Measurements from ENCODE around the gene MSANTD3. TPM values are rescaled to one million over a fixed set of nuclear protein-coding genes. Genes with fewer than 3 reads are reported as not detected.

The MSANTD3 gene
- total RNA-seq, 4 donors from 2014 or later, result 10.4 to 25.5 (median 13.6) TPM

DNA sequence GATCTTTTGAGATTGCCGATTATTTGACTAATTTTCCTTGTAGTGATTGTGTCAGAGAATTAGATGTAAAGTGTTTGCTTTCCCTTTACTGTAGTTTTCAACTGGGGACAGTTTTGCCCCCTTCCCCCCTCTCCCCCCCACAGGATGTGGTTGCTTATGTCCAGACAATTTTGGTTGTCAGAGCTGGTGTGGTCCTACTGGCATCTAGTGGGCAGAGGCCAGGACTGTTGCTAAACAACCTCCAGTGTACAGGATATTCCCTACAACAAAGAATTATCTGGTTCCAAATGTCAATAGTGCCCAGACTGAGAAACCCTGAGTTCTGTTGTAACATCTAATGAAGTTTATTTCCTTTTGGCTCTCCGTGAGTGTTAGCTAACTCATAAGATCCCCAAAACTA, 66.0 kb downstream of the MSANTD3 start:
- DNase-seq (ENCODE audit: low spot score in 2 of 2), result no peak
- Histone ChIP-seq H3K9me3 (no peaks in the 10 kb centered on the region), H3K36me3 (no peaks in the 10 kb centered on the region), H3K27ac (no peak overlapping the region), H3K4me1 (no peaks in the 10 kb centered on the region), H3K27me3 (no peaks in the 10 kb centered on the region), H3K4me3 (no peak overlapping the region)
- WGBS, 2 donors, result 86 to 88% methylated on average over 2 of the region's 2 CpGs
- no peak for TF ChIP-seq EP300 (IDR thresholded peaks at IDR 0.05)
- TF ChIP-seq, protein P1, sequence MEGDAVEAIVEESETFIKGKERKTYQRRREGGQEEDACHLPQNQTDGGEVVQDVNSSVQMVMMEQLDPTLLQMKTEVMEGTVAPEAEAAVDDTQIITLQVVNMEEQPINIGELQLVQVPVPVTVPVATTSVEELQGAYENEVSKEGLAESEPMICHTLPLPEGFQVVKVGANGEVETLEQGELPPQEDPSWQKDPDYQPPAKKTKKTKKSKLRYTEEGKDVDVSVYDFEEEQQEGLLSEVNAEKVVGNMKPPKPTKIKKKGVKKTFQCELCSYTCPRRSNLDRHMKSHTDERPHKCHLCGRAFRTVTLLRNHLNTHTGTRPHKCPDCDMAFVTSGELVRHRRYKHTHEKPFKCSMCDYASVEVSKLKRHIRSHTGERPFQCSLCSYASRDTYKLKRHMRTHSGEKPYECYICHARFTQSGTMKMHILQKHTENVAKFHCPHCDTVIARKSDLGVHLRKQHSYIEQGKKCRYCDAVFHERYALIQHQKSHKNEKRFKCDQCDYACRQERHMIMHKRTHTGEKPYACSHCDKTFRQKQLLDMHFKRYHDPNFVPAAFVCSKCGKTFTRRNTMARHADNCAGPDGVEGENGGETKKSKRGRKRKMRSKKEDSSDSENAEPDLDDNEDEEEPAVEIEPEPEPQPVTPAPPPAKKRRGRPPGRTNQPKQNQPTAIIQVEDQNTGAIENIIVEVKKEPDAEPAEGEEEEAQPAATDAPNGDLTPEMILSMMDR (IDR thresholded peaks at IDR 0.05), result no peak
- no peak for TF ChIP-seq POLR2A (IDR thresholded peaks at IDR 0.05)

DNA sequence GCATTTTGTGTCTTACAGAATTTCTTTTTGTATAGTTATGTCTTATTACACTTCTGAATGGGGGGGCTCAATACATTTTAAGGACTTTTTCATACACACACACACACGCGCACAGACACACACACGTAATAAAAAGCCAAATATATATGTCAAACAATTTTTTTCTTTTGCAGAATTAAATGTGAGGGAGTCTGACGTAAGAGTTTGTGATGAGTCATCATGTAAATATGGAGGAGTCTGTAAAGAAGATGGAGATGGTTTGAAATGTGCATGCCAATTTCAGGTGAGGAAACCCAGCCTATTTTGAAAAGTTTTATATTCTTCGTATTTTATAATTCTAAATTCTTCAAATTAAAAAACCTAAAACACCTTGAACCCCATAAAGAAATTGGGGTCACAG, 71.6 kb downstream of the MSANTD3 start:
- DNase-seq (ENCODE audit: low spot score in 2 of 2), result no peak
- TF ChIP-seq POLR2A (IDR thresholded peaks at IDR 0.05), result no peak
- no peak for TF ChIP-seq EP300 (IDR thresholded peaks at IDR 0.05)
- TF ChIP-seq, protein P1 (IDR thresholded peaks at IDR 0.05), result no peak
- Histone ChIP-seq H3K27me3 (no peaks in the 10 kb centered on the region), H3K4me1 (no peaks in the 10 kb centered on the region), H3K36me3 (no peaks in the 10 kb centered on the region), H3K9me3 (no peaks in the 10 kb centered on the region), H3K27ac (no peak overlapping the region), H3K4me3 (no peak overlapping the region)
- 84 to 85% methylated on average over 5 of the region's 5 CpGs for WGBS, 2 donors

DNA sequence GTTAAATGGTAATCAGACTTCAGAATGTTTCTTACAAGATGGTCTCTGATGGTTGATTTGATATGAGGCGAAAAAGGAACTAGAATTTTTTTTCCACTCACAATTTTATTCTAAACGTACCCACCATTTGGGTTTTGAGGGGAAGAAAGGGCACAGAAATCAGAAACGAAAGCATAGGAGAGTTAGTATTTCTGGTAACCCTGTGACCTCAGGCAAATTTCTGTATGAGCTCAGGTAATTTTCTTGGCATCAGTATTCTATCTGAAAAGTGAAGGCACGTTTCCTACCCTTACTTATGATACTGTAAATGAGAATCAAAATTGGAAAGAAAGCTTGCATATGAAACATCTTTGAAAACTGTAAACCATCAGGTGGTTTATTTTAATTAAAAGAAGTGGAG, 72.5 kb downstream of the MSANTD3 start:
- H3K4me1 ChIP-seq, result no peaks in the 10 kb centered on the region
- TF ChIP-seq, protein P1 (IDR thresholded peaks at IDR 0.05), result no peak
- TF ChIP-seq EP300 (IDR thresholded peaks at IDR 0.05) (no peak), POLR2A (IDR thresholded peaks at IDR 0.05) (no peak)
- no peaks in the 10 kb centered on the region for H3K27me3 ChIP-seq
- no peak overlapping the region for H3K4me3 ChIP-seq
- H3K9me3 ChIP-seq, result no peaks in the 10 kb centered on the region
- WGBS, 2 donors, result 86 to 93% methylated on average over 4 of the region's 4 CpGs
- no peak for DNase-seq (ENCODE audit: low spot score in 2 of 2)
- H3K27ac ChIP-seq, result no peak overlapping the region
- no peaks in the 10 kb centered on the region for H3K36me3 ChIP-seq

DNA sequence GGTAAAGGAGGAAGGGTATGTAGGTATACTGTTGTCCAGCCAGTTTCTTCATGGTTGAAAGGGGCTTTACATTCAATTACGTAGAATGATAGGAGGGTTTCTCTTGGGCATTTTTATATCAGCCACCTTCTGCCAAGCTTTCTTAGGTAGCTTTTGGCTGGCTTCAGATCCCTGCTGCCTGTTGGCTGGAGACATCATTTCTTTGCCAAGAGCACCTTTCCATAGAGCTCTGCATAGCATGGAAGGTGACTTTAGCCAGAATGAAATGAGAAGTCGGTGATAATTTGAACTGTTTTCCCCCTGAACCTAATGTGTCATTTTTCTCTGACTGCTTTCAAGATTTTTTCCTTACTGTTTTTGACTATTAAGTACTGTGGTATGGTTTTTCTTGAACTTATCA, 72.9 kb downstream of the MSANTD3 start:
- TF ChIP-seq, protein P1 (IDR thresholded peaks at IDR 0.05), result no peak
- TF ChIP-seq EP300 (IDR thresholded peaks at IDR 0.05), result no peak
- TF ChIP-seq POLR2A (IDR thresholded peaks at IDR 0.05), result no peak
- DNase-seq (ENCODE audit: low spot score in 2 of 2), result no peak
- no peaks in the 10 kb centered on the region for H3K27me3 ChIP-seq
- no peak overlapping the region for H3K4me3 ChIP-seq
- H3K27ac ChIP-seq, result no peak overlapping the region
- no peaks in the 10 kb centered on the region for H3K9me3 ChIP-seq
- 91 to 97% methylated on average over 2 of the region's 2 CpGs for WGBS, 2 donors
- H3K4me1 ChIP-seq, result no peaks in the 10 kb centered on the region
- no peaks in the 10 kb centered on the region for H3K36me3 ChIP-seq

Other genes starting within 250 kb of the MSANTD3 start
- 10 to 100 TPM; 11.8 to 16.7 (median 14.8) TPM for gene TEX10, start 74.2 kb upstream of the MSANTD3 start, total RNA-seq
- 1 to 10 TPM in 1 of 4 donors, under 1 TPM in 1, not detected in 2; 0.42 to 1.6 TPM for gene TMEFF1, start 46.0 kb downstream of the MSANTD3 start, total RNA-seq
- under 1 TPM in 1 of 4 donors, not detected in 3; 0.39 TPM for gene CAVIN4, start 150.9 kb downstream of the MSANTD3 start, total RNA-seq